Fibroblast of the aortic adventitia (primary cell): Measurements from ENCODE around the gene SNAPC2. TPM values are rescaled to one million over a fixed set of nuclear protein-coding genes. Genes with fewer than 3 reads are reported as not detected.
A peak's percentile ranks its signal among the peaks of the same experiment; 100 is the strongest.
"Not testable (repeated sequence)": the region's sequence is repeated elsewhere in the genome, so short reads cannot be mapped to it uniquely, and the experiment has no call there.

ENCODE experiments used
- DNase-seq: peaks from one replicate; pipeline ENCODE4 v3.0.0-alpha.2; 2010; ENCODE audit warnings: low read depth
- H3K4me3 ChIP-seq: 2 replicates; pipeline ENCODE4 v1.5.1; 2011; ENCODE audit warnings: low read depth, mild to moderate bottlenecking, control low read depth, low read length, moderate library complexity
- total RNA-seq: library from RNA; depleted of rRNA; stranded (reverse); fragments of >200 nt; gene quantifications from 2 replicates; pipeline ENCODE4 v1.2.3, GENCODE V29; 2012; ENCODE audit warnings: low replicate concordance
- TF ChIP-seq, protein P1 (sequence below): IDR thresholded peaks from 2 replicates; pipeline ENCODE4 v1.5.1; 2011; ENCODE audit warnings: mild to moderate bottlenecking, low read length, control low read depth, inconsistent platforms; ENCODE audit not compliant: insufficient read depth

Gene SNAPC2
- total RNA-seq, 1 donor: 27.8 TPM

- no peak overlapping the region for H3K4me3 ChIP-seq
- TF ChIP-seq, protein P1, sequence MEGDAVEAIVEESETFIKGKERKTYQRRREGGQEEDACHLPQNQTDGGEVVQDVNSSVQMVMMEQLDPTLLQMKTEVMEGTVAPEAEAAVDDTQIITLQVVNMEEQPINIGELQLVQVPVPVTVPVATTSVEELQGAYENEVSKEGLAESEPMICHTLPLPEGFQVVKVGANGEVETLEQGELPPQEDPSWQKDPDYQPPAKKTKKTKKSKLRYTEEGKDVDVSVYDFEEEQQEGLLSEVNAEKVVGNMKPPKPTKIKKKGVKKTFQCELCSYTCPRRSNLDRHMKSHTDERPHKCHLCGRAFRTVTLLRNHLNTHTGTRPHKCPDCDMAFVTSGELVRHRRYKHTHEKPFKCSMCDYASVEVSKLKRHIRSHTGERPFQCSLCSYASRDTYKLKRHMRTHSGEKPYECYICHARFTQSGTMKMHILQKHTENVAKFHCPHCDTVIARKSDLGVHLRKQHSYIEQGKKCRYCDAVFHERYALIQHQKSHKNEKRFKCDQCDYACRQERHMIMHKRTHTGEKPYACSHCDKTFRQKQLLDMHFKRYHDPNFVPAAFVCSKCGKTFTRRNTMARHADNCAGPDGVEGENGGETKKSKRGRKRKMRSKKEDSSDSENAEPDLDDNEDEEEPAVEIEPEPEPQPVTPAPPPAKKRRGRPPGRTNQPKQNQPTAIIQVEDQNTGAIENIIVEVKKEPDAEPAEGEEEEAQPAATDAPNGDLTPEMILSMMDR: no peak
- no peak for DNase-seq
These were observed 37.0 kb upstream of the SNAPC2 start for GRCh38 chr19:7883105-7883504.

GRCh38 chr19:7883796-7884570 is 36.2 kb upstream of the SNAPC2 start:
- TF ChIP-seq, protein P1: no peak
- DNase-seq: peak; percentile 27
- no peak overlapping the region for H3K4me3 ChIP-seq

DNA sequence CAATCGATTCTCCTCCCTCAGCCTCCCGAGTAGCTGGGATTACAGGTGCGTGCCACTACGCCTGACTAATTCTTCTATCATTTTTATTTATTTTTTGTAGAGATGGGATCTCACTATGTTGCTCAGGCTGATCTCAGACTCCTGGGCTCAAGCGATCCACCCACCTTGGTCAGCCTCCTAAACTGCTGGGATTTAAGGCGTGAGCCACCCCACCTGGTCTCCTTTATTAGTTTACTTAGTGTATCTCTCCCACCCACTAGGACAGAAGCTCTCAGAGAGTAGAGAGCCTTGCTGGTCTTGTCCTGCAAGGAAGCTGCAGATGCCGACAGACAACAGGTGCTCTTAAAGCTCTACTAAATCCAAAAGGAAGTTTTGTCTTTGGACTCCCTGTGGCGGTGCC is 34.3 kb upstream of the SNAPC2 start:
- DNase-seq: no peak
- TF ChIP-seq, protein P1: no peak
- no peak overlapping the region for H3K4me3 ChIP-seq

DNA sequence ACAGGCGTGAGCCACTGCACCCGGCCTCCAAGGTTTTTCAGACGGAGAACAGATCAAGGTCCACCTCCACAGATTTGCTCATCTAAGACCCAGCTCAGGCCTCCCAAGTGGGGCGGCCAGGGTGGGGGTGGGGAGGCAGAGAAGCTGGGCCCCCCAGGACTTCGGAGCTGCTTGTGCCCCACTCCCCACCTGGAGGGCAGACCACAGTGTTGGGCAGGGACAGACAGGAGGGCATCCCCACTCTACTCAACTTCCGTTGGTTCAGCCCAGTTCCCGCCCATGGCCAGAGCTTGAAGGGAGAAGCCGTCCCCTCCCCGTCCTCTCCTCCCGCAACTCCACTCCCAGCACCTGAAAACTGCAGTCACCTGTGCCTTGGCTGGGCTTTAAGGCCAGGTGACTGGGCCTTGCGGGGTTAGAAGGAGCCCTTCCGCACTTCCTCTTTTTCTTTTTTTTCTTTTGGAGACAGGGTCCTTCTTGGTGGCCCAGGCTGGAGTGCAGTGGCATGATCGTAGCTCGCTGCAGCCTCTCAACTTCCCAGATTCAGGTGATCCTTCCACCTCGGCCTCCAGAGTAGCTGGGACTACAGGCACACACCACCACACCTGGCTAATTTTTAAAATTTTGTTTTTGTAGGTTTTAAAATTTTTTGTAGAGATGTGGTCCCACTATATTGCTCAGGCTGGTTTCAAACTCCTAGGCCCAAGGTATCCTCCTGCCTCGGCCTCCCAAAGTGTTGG is 32.6 kb upstream of the SNAPC2 start:
- no peak for DNase-seq
- TF ChIP-seq, protein P1: no peak
- H3K4me3 ChIP-seq: no peak overlapping the region

DNA sequence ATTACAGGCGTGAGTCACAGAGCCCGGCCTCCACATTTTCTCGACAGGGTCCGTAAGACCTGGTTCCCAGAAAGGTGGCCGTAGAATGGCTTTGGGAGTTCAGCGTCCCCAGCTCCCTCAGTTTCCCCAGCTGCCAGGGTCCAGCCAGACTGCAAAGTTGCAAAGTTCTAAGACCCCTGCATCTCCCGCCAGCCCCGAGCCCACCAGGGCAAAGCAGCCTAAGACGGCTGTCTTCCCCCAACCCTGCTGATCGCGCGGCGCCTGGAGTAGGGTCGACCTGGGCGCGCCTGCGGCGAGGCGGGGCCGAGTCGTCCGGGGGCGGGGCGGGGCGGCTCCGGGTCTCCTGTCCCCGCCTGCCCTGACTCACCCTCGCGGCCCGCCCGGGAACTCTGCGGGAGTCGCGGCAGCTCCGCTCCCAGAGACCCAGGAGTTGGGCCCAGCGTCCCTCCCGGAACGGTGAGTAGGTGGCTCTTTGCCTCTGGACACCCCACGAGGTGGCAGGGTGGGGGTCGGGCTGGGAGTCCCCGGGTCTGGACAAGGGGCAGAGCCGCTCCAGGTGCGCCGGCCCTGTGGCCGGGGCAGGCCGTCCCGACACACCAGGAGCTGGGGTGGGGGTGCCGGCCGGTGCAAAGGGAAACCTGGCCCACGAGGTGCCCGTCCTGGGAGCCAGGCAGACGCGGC is 31.9 kb upstream of the SNAPC2 start, which contains the start of gene LRRC8E:
Gene LRRC8E, plus strand, starts transcription at position 366 of the 681 bp plus-strand sequence. CDS start 7,094 bp downstream, outside the sequence.
- TF ChIP-seq, protein P1: no peak
- H3K4me3 ChIP-seq: peak within 1 kb of the TSS; percentile 75
- peak; percentile 43 for DNase-seq

- no peak for DNase-seq
- TF ChIP-seq, protein P1: no peak
These were observed 31.3 kb upstream of the SNAPC2 start for GRCh38 chr19:7888826-7889217.

DNA sequence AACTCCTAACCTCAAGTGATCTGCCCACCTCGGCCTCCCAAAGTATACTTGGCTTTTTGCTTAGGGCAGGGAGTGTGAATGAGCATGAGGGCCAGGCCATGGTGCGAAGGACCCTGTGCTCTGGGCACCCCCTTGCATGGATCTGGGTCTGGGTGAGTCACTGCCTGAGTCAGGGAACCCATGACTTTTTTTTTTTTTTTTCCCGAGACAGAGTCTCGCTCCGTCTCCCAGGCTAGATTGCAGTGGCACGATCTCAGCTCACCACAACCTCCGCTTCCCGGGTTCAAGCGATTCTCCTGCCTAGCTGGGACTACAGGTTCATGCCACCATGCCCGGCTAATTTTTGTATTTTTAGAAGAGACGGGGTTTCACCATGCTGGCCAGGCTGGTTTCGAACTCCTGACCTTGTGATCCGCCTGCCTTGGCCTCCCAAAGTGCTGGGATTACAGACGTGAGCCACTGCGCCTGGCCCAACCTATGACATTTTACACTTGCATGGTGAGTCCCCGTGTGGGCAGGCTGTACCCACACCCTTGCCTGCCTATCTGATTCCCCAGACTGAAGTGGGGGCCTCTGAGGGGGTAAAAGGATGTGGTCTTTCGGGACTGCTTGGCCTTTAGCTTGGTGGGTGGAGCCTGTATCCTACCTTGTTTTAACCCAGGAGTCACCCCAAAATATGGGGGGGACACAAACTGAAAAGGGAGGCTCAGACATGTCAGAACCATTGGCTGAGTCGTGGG is 26.6 kb upstream of the SNAPC2 start:
- DNase-seq, H3K4me3 ChIP-seq: not testable (repeated sequence)

More at GRCh38 chr19:7888826-7889217, 31.3 kb upstream of the SNAPC2 start:
- H3K4me3 ChIP-seq: peak overlapping the region; percentile 75
